ENCODE measurements around the gene TMEM79.

TMEM79 gene

DNA sequence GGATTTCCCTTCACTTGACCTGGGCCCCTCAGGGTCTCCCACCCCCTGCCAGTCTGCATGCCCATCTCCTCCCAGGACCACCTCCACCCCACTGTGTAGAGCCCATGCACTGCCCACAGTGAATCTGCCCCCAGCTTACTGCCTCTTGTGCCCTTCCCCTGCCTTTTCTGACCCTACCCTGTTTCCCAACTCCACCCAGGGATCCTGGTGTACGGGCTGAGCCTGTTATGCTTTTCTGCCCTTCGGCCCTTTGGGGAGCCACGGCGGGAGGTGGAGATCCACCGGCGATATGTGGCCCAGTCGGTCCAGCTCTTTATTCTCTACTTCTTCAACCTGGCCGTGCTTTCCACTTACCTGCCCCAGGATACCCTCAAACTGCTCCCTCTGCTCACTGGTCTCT is 1.9 kb downstream of the TMEM79 start:
- CTCF ChIA-PET: interaction anchor here (1.2 to 1.6 kb wide), 3 partner anchors 33 to 61 kb away, joined by 3 to 4 read pairs (median 3); no protein-coding TSS in a partner anchor
- no peak for TF ChIP-seq CTCF (IDR thresholded peaks at IDR 0.05; ENCODE audit: insufficient read depth, low read length, missing control alignments)
- POLR2A ChIA-PET: interaction anchor here (0.6 to 1.2 kb wide), 2 partner anchors 11 to 69 kb away, joined by 4 to 6 read pairs; no protein-coding TSS in a partner anchor
- no peak for DNase-seq (ENCODE audit: low read depth, low spot score)
- no peak overlapping the region for H3K4me3 ChIP-seq (ENCODE audit: low read depth, low read length)

DNA sequence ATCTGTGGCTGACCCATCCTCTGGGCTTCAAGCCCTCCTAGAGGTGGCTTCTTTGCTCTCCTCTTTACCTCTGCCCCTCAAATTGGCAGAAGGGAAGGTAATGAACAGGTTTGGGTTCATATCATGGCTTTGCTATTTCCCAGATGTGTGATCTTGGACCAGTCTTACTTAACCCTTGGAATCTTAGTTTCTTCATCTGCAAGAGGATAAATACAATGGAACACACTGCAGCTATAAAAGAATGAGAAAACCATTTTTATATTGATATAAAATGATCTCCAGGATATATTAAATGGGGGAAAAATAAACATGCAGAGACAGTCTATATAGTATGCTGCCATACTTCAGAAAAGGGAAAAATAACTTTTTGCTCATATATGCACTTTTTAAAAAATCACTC is 5.7 kb downstream of the TMEM79 start:
- POLR2A ChIA-PET: interaction anchor here (0.6 to 1.1 kb wide), 2 partner anchors 9 to 14 kb away, joined by 3 read pairs; no protein-coding TSS in a partner anchor
- no peak overlapping the region for H3K4me3 ChIP-seq (ENCODE audit: low read depth, low read length)
- no peak for DNase-seq (ENCODE audit: low read depth, low spot score)
- CTCF ChIA-PET: interaction anchor here (0.9 kb wide), 1 partner anchor 70 kb away, joined by 4 read pairs; no protein-coding TSS in a partner anchor
- no peak for TF ChIP-seq CTCF (IDR thresholded peaks at IDR 0.05; ENCODE audit: insufficient read depth, low read length, missing control alignments)

DNA sequence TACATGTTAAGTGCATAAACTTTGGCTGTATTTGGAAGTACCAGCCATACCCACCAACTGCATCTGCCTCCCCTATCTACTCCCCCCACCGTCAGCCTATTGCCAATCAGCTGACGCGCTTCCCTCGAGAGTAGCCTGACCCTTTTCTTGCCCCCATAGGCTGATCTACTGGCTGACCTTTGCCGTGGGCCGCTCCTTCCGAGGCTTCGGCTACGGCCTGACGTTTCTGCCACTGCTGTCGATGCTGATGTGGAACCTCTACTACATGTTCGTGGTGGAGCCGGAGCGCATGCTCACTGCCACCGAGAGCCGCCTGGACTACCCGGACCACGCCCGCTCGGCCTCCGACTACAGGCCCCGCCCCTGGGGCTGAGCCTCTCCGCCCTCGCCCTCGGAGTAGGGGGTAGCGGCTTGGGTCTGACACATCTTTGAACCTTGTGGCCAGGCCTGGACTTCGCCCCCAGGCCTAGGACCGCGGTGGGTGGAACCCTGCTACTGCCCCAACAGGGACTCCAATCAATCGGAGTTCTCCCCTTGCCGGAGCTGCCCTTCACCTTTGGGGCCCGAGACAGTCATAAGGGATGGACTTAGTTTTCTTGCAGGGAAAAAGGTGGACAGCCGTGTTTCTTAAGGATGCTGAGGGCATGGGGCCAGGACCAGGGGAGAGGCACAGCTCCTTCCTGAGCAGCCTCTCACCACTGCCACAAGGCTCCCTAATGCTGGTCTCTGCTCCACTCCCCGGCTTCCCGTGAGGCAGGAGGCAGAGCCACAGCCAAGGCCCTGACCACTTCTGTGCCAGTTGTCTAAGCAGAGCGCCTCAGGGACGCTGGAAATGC is 7.3 kb downstream of the TMEM79 start:
- TF ChIP-seq CTCF (IDR thresholded peaks at IDR 0.05; ENCODE audit: insufficient read depth, low read length, missing control alignments): no peak
- H3K4me3 ChIP-seq (ENCODE audit: low read depth, low read length): peak overlapping the region; percentile 70
- ChIA-PET POLR2A (interaction anchor here (1.8 kb wide), 1 partner anchor 8 kb away, joined by 8 read pairs; the partner anchor contains the start of gene SMG5), CTCF (no interaction called here)
- no peak for DNase-seq (ENCODE audit: low read depth, low spot score)

DNA sequence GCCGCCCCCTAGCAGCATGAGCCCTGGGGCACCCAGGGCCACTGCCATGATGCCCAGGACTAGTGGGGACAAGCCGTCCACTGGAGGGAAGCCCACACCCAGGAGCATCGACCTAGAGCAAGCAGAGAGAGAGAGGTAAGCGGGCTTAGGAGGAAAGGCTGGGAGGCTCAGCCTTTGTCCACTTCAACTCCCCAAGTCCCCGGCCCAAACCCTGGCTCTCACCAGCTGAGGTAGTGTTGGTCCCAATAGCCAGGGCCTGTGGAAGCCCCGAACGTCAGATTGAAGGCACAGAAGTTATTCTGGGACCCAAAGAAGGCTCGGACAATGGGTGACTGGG is 8.9 kb downstream of the TMEM79 start:
- no peak for TF ChIP-seq CTCF (IDR thresholded peaks at IDR 0.05; ENCODE audit: insufficient read depth, low read length, missing control alignments)
- ChIA-PET POLR2A (no interaction called here), CTCF (interaction anchor here (1.7 kb wide), 1 partner anchor 13 kb away, joined by 5 read pairs; no protein-coding TSS in a partner anchor)
- no peak for DNase-seq (ENCODE audit: low read depth, low spot score)
- H3K4me3 ChIP-seq (ENCODE audit: low read depth, low read length): no peak overlapping the region

DNA sequence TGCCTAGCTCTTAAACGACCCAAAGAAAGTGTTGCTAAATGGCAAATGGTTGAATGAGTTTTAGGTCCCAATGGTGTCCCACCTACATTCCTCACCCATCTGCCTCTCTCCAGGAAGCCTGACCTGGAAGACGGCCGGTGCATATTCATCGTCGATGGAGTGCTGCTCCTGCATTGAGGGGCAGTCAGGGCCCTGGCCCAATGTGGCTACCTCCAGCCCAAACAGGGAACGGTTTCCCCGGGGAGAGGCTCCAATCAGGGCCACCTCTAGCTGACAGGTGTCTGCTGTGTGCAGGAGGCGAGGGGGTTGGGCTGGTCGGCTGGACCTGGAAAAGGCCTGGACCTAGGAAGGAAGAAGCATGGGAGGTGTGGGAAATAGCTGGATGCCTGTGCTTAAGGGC is 9.8 kb downstream of the TMEM79 start:
- ChIA-PET POLR2A (interaction anchor here (0.6 kb wide), 1 partner anchor 221 kb away, joined by 3 read pairs; no protein-coding TSS in a partner anchor), CTCF (interaction anchor here (1.7 kb wide), 1 partner anchor 13 kb away, joined by 5 read pairs; no protein-coding TSS in a partner anchor)
- TF ChIP-seq CTCF (IDR thresholded peaks at IDR 0.05; ENCODE audit: insufficient read depth, low read length, missing control alignments): no peak
- H3K4me3 ChIP-seq (ENCODE audit: low read depth, low read length): no peak overlapping the region
- DNase-seq (ENCODE audit: low read depth, low spot score): no peak

- H3K4me3 ChIP-seq (ENCODE audit: low read depth, low read length): peak within 1 kb of the TSS; percentile 75
- POLR2A ChIA-PET: interaction anchor here (1.1 kb wide), 1 partner anchor 12 kb away, joined by 7 read pairs; the partner anchor contains the start of genes SMG5 and TMEM79
- no peak for TF ChIP-seq CTCF (IDR thresholded peaks at IDR 0.05; ENCODE audit: insufficient read depth, low read length, missing control alignments)
- CTCF ChIA-PET: interaction anchor here (1.3 kb wide), 1 partner anchor 13 kb away, joined by 6 read pairs; the partner anchor contains the start of gene SMG5
- DNase-seq (ENCODE audit: low read depth, low spot score): no peak
These were observed 11.3 kb downstream of the TMEM79 start, which contains the start of gene GLMP for GRCh38 chr1:156295391-156295947. TSS of gene GLMP (minus strand) at chr1:156295679. CDS start at chr1:156295645, 34 bp downstream.
